BLaER1 (cell line): ENCODE results near the gene KRT14.

Source experiments
- H3K27ac ChIP-seq: shearing (Covaris generic); formaldehyde crosslinking; 2 replicates; pipeline ENCODE4 v1.8.1; 2022
- H3K27me3 ChIP-seq: shearing (Covaris generic); formaldehyde crosslinking; 2 replicates; pipeline ENCODE4 v1.8.1; 2022
- H3K36me3 ChIP-seq: shearing (Covaris generic); formaldehyde crosslinking; 2 replicates; pipeline ENCODE4 v1.8.1; 2022
- H3K4me1 ChIP-seq: shearing (Covaris generic); formaldehyde crosslinking; 2 replicates; pipeline ENCODE4 v1.8.1; 2022
- H3K4me2 ChIP-seq: shearing (Covaris generic); formaldehyde crosslinking; 2 replicates; pipeline ENCODE4 v1.8.1; 2022
- H3K4me3 ChIP-seq: shearing (Covaris generic); formaldehyde crosslinking; 2 replicates; pipeline ENCODE4 v1.8.1; 2022
- H3K9ac ChIP-seq: shearing (Covaris generic); formaldehyde crosslinking; 2 replicates; pipeline ENCODE4 v1.8.1; 2022
- H3K9me3 ChIP-seq: shearing (Covaris generic); formaldehyde crosslinking; 2 replicates; pipeline ENCODE4 v1.8.1; 2022
- H4K20me1 ChIP-seq: shearing (Covaris generic); formaldehyde crosslinking; 2 replicates; pipeline ENCODE4 v1.8.1; 2022
- Cebpa-rat ChIP-seq: shearing (Covaris generic); IDR thresholded peaks from 2 replicates; pipeline ENCODE4 v1.8.1; 2022

The KRT14 gene

DNA sequence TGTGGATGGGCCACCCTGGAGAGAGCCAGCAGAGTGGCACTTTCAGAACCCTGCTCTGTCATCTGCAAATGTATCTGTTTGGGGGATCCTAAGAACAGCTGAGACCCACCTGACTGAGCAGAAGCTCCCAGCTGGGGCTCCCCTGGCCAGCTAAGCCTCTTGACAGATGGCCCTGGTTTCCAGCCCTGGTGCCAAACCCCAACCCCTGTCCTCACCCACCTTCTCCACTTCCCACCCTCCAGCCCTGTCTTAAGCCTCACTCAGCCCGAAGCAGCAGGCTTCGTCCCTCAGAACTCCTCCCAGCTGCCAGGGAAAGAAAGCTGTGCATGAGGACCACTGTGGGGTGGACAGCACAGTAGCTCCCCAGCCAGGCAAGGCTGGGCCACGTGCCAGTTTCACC, 11.4 kb downstream of the KRT14 start:
- H3K27ac ChIP-seq, result no peak overlapping the region
- TF ChIP-seq Cebpa-rat, result no peak
- H3K9me3 ChIP-seq, result no peaks in the 10 kb centered on the region
- H4K20me1 ChIP-seq, result no peaks in the 10 kb centered on the region
- H3K9ac ChIP-seq, result no peak overlapping the region
- no peak overlapping the region for H3K4me2 ChIP-seq
- no peaks in the 10 kb centered on the region for H3K4me1 ChIP-seq
- H3K4me3 ChIP-seq, result no peak overlapping the region
- H3K36me3 ChIP-seq, result no peaks in the 10 kb centered on the region
- no peaks in the 10 kb centered on the region for H3K27me3 ChIP-seq

DNA sequence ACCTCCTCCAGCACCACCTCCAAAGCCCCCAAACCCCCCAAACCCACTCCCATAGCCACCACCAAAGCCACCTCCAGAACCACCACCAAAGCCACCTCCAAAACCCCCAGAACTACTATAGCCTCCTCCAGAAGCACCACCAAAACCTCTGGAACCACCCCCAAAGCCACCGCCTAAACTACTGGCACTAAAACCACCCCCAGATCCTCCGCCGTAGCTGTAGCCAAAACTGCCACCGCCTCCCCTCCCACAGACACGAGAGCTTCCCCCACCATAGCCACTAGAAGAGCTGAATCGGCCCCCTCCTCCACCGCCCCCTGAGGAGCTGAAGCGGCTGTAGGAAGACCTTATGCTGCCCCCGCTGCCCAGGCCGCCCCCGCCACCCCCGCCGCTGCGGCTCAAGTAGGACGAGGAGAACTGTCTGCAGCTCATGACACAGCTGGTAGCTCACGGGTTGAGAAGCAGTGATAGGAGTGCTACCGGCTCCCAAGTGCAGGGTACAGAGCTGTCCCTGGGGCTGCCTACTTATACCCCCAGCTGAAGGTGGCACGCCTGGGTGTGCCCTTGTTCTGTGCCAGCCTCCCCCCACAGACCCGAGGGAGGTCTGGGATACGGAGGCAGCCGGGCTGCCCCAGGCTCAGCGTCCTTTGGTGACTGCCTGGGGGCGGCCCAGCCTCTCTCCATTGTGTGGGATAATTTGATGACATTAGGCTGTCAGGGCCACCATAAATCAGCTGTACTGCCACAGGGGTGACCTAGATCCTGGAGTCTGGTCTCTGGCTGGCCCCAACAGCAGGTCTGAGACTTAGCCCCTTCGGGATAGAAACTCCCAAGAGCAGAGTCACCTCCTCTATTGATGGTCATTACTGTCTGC, 14.9 kb downstream of the KRT14 start, which contains the start of gene KRT9:
Gene KRT9 (minus strand): TSS at position 499 of the 874 bp plus-strand sequence. CDS start 67 bp downstream, at position 432.
- no peak for TF ChIP-seq Cebpa-rat
- H3K9ac ChIP-seq, result no peak within 1 kb of the TSS
- H3K4me2 ChIP-seq, result no peak within 1 kb of the TSS
- peaks cover 6% of the 10 kb centered on the region for H3K9me3 ChIP-seq
- no peaks in the 10 kb centered on the region for H3K36me3 ChIP-seq
- H3K27ac ChIP-seq, result no peak within 1 kb of the TSS
- no peaks in the 10 kb centered on the region for H3K27me3 ChIP-seq
- H3K4me1 ChIP-seq, result peaks cover 7% of the 10 kb centered on the region
- no peak within 1 kb of the TSS for H3K4me3 ChIP-seq
- no peaks in the 10 kb centered on the region for H4K20me1 ChIP-seq

DNA sequence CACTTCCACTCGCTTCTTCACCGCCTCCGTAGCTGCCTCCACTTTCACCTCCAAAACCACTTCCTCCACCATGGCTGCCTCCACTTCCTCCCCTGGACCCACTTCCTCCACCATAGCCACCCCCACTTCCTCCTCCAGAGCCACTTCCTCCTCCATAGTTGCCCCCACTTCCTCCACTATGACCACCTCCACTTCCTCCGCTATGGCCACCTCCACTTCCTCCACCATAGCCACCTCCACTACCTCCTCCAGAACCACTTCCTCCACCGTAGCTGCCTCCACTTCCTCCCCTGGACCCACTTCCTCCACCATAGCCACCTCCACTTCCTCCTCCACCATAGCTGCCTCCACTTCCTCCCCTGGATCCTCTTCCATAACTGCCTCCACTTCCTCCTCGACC, 19.4 kb downstream of the KRT14 start:
- TF ChIP-seq Cebpa-rat, result no peak
- H3K27me3 ChIP-seq, result no peaks in the 10 kb centered on the region
- no peaks in the 10 kb centered on the region for H3K36me3 ChIP-seq
- H3K4me3 ChIP-seq, result no peak overlapping the region
- no peak overlapping the region for H3K27ac ChIP-seq
- H3K4me1 ChIP-seq, result peaks cover 7% of the 10 kb centered on the region
- H4K20me1 ChIP-seq, result no peaks in the 10 kb centered on the region
- H3K9ac ChIP-seq, result no peak overlapping the region
- H3K4me2 ChIP-seq, result peak overlapping the region; percentile 17; the same call in 1 of the 2 replicates
- peaks cover 6% of the 10 kb centered on the region for H3K9me3 ChIP-seq

- H3K27me3 ChIP-seq, result no peaks in the 10 kb centered on the region
- peaks cover 6% of the 10 kb centered on the region for H3K9me3 ChIP-seq
- TF ChIP-seq Cebpa-rat, result no peak
- H4K20me1 ChIP-seq, result no peaks in the 10 kb centered on the region
- peaks cover 7% of the 10 kb centered on the region for H3K4me1 ChIP-seq
- H3K36me3 ChIP-seq, result no peaks in the 10 kb centered on the region
- H3K4me3 ChIP-seq, result no peak overlapping the region
- no peak overlapping the region for H3K27ac ChIP-seq
- H3K9ac ChIP-seq, result no peak overlapping the region
- H3K4me2 ChIP-seq, result no peak overlapping the region
Measured at GRCh38 chr17:41565338-41565737, 21.4 kb downstream of the KRT14 start.

GRCh38 chr17:41563607-41564170, 23.0 kb downstream of the KRT14 start:
- no peak for TF ChIP-seq Cebpa-rat
- Histone ChIP-seq H3K9me3 (peaks cover 6% of the 10 kb centered on the region), H3K27ac (no peak overlapping the region), H3K9ac (no peak overlapping the region), H3K4me1 (peaks cover 7% of the 10 kb centered on the region), H3K4me3 (no peak overlapping the region), H3K36me3 (no peaks in the 10 kb centered on the region), H4K20me1 (no peaks in the 10 kb centered on the region), H3K4me2 (no peak overlapping the region), H3K27me3 (no peaks in the 10 kb centered on the region)

DNA sequence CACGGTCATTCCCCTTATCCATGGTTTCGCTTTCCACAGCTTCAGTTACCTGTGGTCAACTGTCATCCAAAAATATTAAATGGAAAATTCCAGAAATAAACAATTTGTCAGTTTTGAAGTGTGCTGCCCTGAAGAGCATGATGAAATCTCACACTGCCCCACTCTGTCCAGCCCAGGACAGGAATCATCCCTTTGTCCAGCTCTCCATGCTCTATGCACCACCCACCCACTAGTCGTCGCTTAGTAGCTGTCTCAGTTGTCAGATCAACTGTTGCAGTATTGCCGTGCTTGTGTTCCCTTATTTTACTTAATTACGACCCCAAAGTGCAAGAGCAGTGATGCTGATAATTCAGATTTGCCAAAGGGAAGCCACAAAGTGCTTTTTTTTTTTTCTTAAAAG, 25.1 kb downstream of the KRT14 start:
- Histone ChIP-seq H3K4me2 (no peak overlapping the region), H4K20me1 (no peaks in the 10 kb centered on the region), H3K27me3 (no peaks in the 10 kb centered on the region), H3K4me1 (no peaks in the 10 kb centered on the region), H3K4me3 (no peak overlapping the region), H3K9ac (no peak overlapping the region), H3K36me3 (no peaks in the 10 kb centered on the region), H3K9me3 (no peaks in the 10 kb centered on the region), H3K27ac (no peak overlapping the region)
- no peak for TF ChIP-seq Cebpa-rat

DNA sequence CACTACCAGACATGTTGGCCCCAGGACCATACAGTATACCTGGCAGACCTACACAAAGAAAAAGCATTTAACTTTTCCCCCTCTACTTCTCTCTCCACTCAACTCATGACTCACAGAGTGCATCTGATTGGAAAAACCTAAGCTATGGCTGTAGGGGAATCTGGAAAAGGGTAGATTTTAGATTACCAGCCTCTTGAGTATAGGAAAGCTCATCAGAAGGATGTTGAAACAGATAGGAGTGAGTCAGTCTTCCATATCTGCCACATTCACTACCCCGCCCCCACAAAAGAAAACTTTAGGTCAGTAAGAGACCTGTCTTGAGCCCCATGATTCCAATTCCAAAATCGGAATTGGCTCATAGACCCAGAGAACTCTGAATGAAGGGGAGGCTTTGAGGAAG, 27.1 kb downstream of the KRT14 start:
- H3K4me3 ChIP-seq, result no peak overlapping the region
- no peaks in the 10 kb centered on the region for H4K20me1 ChIP-seq
- H3K9me3 ChIP-seq, result no peaks in the 10 kb centered on the region
- H3K27me3 ChIP-seq, result no peaks in the 10 kb centered on the region
- H3K36me3 ChIP-seq, result no peaks in the 10 kb centered on the region
- H3K4me1 ChIP-seq, result no peaks in the 10 kb centered on the region
- H3K27ac ChIP-seq, result no peak overlapping the region
- no peak overlapping the region for H3K9ac ChIP-seq
- TF ChIP-seq Cebpa-rat, result no peak
- no peak overlapping the region for H3K4me2 ChIP-seq

- TF ChIP-seq Cebpa-rat, result no peak
- H3K27ac ChIP-seq, result no peak overlapping the region
Measured at GRCh38 chr17:41556931-41557330, 29.8 kb downstream of the KRT14 start.

GRCh38 chr17:41556306-41556705, 30.4 kb downstream of the KRT14 start:
- Histone ChIP-seq H4K20me1 (no peaks in the 10 kb centered on the region), H3K27me3 (no peaks in the 10 kb centered on the region), H3K36me3 (no peaks in the 10 kb centered on the region), H3K9me3 (no peaks in the 10 kb centered on the region), H3K4me2 (no peak overlapping the region), H3K9ac (no peak overlapping the region), H3K27ac (no peak overlapping the region), H3K4me3 (no peak overlapping the region), H3K4me1 (no peaks in the 10 kb centered on the region)
- no peak for TF ChIP-seq Cebpa-rat

More at GRCh38 chr17:41556931-41557330, 29.8 kb downstream of the KRT14 start:
- H3K4me1 ChIP-seq, result no peaks in the 10 kb centered on the region
- no peaks in the 10 kb centered on the region for H3K36me3 ChIP-seq
- H3K4me2 ChIP-seq, result no peak overlapping the region
- H3K4me3 ChIP-seq, result no peak overlapping the region
- H4K20me1 ChIP-seq, result no peaks in the 10 kb centered on the region
- no peak overlapping the region for H3K9ac ChIP-seq
- H3K9me3 ChIP-seq, result no peaks in the 10 kb centered on the region
- no peaks in the 10 kb centered on the region for H3K27me3 ChIP-seq

GRCh38 chr17:41555105-41555887, 31.4 kb downstream of the KRT14 start:
- H3K9me3 ChIP-seq, result no peaks in the 10 kb centered on the region
- no peak for TF ChIP-seq Cebpa-rat
- no peaks in the 10 kb centered on the region for H3K27me3 ChIP-seq
- no peaks in the 10 kb centered on the region for H4K20me1 ChIP-seq
- H3K4me3 ChIP-seq, result no peak overlapping the region
- H3K36me3 ChIP-seq, result no peaks in the 10 kb centered on the region
- no peak overlapping the region for H3K4me2 ChIP-seq
- no peaks in the 10 kb centered on the region for H3K4me1 ChIP-seq
- no peak overlapping the region for H3K9ac ChIP-seq
- no peak overlapping the region for H3K27ac ChIP-seq
